Panc1 (cell line): ENCODE measurements around the gene IDH2. TPM values are rescaled to one million over a fixed set of nuclear protein-coding genes. Genes with fewer than 3 reads are reported as not detected.
"Not testable (repeated sequence)": the region's sequence is repeated elsewhere in the genome, so short reads cannot be mapped to it uniquely, and the experiment has no call there.

Experiments
- ATAC-seq: fragments of 200-7000 bp; cut with Tn5 transposase; 2 replicates; pipeline ENCODE4 v1.9.1; 2020; ENCODE audit warnings: mild to moderate bottlenecking, moderate library complexity
- BruUV-seq: library from RNA; stranded (reverse); fragments of 400-500 nt; replicated peaks from 2 replicates; lab custom pipeline; 2021; lab: Mats Ljungman, UMichigan
- CTCF ChIA-PET: fragments of 300-600 bp; sonication (Branson Sonifier 250); formaldehyde crosslinking; loops from one replicate; lab custom pipeline; 2022; ENCODE audit warnings: antibody characterized with exemption; lab: Charles Lee
- POLR2A ChIA-PET: fragments of 300-600 bp; sonication (Branson Sonifier 250); formaldehyde crosslinking; loops from one replicate; lab custom pipeline; 2022; ENCODE audit warnings: antibody characterized with exemption; lab: Charles Lee
- DNase-seq: peaks from one replicate; pipeline ENCODE4 v3.0.0-alpha.2; 2010; ENCODE audit warnings: low read depth, low spot score
- H3K27ac ChIP-seq: 2 replicates; pipeline ENCODE4 v1.5.1; 2011; ENCODE audit warnings: mild to moderate bottlenecking, low read length, inconsistent platforms
- H3K27me3 ChIP-seq: fragments of 200-500 bp; sonication (Bioruptor generic); 2 replicates; pipeline ENCODE4 v1.6.0; 2014; ENCODE audit warnings: low read length, inconsistent platforms; ENCODE audit not compliant: control insufficient read depth, insufficient read depth
- H3K36me3 ChIP-seq: fragments of 200-500 bp; sonication (Bioruptor generic); 2 replicates; pipeline ENCODE4 v1.5.1; 2014; ENCODE audit warnings: inconsistent platforms, mild to moderate bottlenecking, low read length, moderate library complexity; ENCODE audit not compliant: control insufficient read depth, insufficient read depth
- H3K4me1 ChIP-seq: 2 replicates; pipeline ENCODE4 v1.5.1; 2011; ENCODE audit warnings: inconsistent platforms, mild to moderate bottlenecking, low read length, moderate library complexity; ENCODE audit not compliant: control insufficient read depth, insufficient read depth
- H3K4me3 ChIP-seq, 2 experiments: 2 replicates each; pipeline ENCODE4 v1.5.1; 2011 to 2012; ENCODE audit warnings: low read depth in 2 of 2, low read length in 2 of 2, mild to moderate bottlenecking in 2 of 2, inconsistent platforms in 1 of 2, moderate library complexity in 1 of 2
- H3K9me3 ChIP-seq: fragments of 200-500 bp; sonication (Bioruptor generic); 2 replicates; pipeline ENCODE4 v1.5.1; 2014; ENCODE audit warnings: low read depth, mild to moderate bottlenecking, inconsistent platforms, low read length, moderate library complexity; ENCODE audit not compliant: control insufficient read depth, insufficient read depth
- POLR2AphosphoS5 ChIP-seq: IDR thresholded peaks from 2 replicates; pipeline ENCODE4 v1.6.1; 2012; ENCODE audit warnings: mild to moderate bottlenecking, low read depth, low read length, moderate library complexity
- SIN3A ChIP-seq: IDR thresholded peaks from 2 replicates; pipeline ENCODE4 v1.6.1; 2012; ENCODE audit warnings: low read depth, mild to moderate bottlenecking, low read length, moderate library complexity, borderline replicate concordance; ENCODE audit not compliant: insufficient read depth
- TCF7L2 ChIP-seq: IDR thresholded peaks from 2 replicates; pipeline ENCODE4 v1.6.1; 2011; ENCODE audit warnings: mild to moderate bottlenecking, low read depth, low read length, inconsistent platforms
- in situ Hi-C: cut with HindIII; loops from 2 replicates; pipeline ENCODE4 v1.10.0; 2016; ENCODE audit warnings: low sequenced_read_pairs, low pct_unique_long_range_greater_than_20kb
- intact Hi-C: fragments of 100-400 bp; cut with micrococcal nuclease; formaldehyde crosslinking; loops from one replicate; pipeline ENCODE4 v1.10.0; 2022; ENCODE audit not compliant: unreplicated experiment
- total RNA-seq: library from RNA; stranded (reverse); gene quantifications from one replicate; pipeline ENCODE4 v1.2.1, GENCODE V29; 2021; ENCODE audit not compliant: unreplicated experiment
- TF ChIP-seq, protein P1 (sequence below), 2 experiments: IDR thresholded peaks; 2 replicates each; pipeline ENCODE4 v1.6.1; 2011 to 2012; ENCODE audit warnings: low read depth in 2 of 2, control low read depth in 1 of 2, low read length in 1 of 2, mild to moderate bottlenecking in 1 of 2, moderate library complexity in 1 of 2; ENCODE audit not compliant: insufficient read depth in 1 of 2
- TF ChIP-seq, protein P2 (sequence below): fragments of 450-650 bp; IDR thresholded peaks from 2 replicates; pipeline ENCODE4 v1.5.1; 2017; ENCODE audit warnings: mild to moderate bottlenecking

IDH2 gene
- total RNA-seq, 1 experiment from 2014 or later, result 197 TPM

DNA sequence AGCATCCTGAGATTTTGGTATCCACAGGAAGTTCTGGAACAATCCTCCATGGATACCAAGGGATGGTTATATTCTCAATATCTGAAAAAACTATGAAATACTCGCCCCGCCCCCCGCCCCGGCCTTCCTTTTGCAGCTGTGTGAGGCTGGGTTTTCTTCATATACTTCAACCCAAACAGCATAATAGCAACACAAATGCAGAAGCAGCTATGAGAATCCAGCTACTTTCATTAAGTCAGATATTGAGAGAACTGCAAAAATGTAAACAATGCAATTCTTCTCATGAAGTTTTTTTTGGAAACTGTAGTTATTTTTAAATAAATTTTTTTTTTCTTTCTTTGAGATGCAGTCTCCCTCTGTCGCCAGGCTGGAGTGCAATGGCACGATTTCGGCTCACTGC lies 10.9 kb upstream of the IDH2 start:
- ChIA-PET CTCF (no interaction called here), POLR2A (no interaction called here)
- Histone ChIP-seq H3K27me3 (no peaks in the 10 kb centered on the region), H3K9me3 (peaks cover 2% of the 10 kb centered on the region; the same call in 1 of the 2 replicates), H3K4me1 (no peaks in the 10 kb centered on the region), H3K4me3 (no peak overlapping the region), H3K27ac (no peak overlapping the region), H3K36me3 (no peaks in the 10 kb centered on the region)
- ATAC-seq (no peak), DNase-seq (no peak)
- no TSS peak for BruUV-seq
- in situ Hi-C loops (no loop called here), intact Hi-C loops (no loop called here)
- TF ChIP-seq POLR2AphosphoS5 (no peak), SIN3A (no peak), TCF7L2 (no peak)
- TF ChIP-seq, protein P1, sequence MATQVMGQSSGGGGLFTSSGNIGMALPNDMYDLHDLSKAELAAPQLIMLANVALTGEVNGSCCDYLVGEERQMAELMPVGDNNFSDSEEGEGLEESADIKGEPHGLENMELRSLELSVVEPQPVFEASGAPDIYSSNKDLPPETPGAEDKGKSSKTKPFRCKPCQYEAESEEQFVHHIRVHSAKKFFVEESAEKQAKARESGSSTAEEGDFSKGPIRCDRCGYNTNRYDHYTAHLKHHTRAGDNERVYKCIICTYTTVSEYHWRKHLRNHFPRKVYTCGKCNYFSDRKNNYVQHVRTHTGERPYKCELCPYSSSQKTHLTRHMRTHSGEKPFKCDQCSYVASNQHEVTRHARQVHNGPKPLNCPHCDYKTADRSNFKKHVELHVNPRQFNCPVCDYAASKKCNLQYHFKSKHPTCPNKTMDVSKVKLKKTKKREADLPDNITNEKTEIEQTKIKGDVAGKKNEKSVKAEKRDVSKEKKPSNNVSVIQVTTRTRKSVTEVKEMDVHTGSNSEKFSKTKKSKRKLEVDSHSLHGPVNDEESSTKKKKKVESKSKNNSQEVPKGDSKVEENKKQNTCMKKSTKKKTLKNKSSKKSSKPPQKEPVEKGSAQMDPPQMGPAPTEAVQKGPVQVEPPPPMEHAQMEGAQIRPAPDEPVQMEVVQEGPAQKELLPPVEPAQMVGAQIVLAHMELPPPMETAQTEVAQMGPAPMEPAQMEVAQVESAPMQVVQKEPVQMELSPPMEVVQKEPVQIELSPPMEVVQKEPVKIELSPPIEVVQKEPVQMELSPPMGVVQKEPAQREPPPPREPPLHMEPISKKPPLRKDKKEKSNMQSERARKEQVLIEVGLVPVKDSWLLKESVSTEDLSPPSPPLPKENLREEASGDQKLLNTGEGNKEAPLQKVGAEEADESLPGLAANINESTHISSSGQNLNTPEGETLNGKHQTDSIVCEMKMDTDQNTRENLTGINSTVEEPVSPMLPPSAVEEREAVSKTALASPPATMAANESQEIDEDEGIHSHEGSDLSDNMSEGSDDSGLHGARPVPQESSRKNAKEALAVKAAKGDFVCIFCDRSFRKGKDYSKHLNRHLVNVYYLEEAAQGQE (IDR thresholded peaks at IDR 0.05; ENCODE audit: insufficient read depth in 1 of 2, low read depth in 2 of 2, low read length in 1 of 2), result no peak
- TF ChIP-seq, protein P2, sequence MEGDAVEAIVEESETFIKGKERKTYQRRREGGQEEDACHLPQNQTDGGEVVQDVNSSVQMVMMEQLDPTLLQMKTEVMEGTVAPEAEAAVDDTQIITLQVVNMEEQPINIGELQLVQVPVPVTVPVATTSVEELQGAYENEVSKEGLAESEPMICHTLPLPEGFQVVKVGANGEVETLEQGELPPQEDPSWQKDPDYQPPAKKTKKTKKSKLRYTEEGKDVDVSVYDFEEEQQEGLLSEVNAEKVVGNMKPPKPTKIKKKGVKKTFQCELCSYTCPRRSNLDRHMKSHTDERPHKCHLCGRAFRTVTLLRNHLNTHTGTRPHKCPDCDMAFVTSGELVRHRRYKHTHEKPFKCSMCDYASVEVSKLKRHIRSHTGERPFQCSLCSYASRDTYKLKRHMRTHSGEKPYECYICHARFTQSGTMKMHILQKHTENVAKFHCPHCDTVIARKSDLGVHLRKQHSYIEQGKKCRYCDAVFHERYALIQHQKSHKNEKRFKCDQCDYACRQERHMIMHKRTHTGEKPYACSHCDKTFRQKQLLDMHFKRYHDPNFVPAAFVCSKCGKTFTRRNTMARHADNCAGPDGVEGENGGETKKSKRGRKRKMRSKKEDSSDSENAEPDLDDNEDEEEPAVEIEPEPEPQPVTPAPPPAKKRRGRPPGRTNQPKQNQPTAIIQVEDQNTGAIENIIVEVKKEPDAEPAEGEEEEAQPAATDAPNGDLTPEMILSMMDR, result no peak

DNA sequence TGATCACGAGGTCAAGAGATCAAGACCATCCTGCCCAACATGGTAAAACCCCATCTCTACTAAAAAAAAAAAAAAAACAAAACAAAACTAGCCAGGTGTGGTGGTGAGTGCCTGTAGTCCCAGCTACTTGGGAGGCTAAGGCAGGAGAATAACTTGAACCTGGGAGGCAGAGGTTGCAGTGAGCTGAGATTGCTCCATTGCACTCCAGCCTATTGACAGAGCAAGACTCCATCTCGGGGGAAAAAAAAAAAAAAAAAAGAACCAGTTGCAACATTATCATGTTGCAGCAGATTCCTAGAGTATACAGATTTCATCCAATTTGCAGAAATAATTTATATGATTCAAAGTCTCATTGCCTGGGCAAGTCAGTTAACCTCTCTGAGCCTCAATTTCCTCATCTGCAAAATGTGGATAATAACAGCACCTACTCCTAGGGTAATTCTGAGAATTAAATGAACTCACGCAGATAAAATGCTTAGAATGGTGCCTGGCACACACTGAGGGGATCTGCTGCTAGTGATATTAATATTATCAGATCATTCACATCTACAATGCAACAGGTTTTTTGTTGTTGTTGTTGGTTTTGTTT lies 7.0 kb upstream of the IDH2 start:
- POLR2A ChIA-PET, H3K9me3 ChIP-seq, H3K36me3 ChIP-seq, ATAC-seq, H3K27me3 ChIP-seq, DNase-seq, BruUV-seq, in situ Hi-C loops, CTCF ChIA-PET, H3K27ac ChIP-seq, intact Hi-C loops, H3K4me3 ChIP-seq: not testable (repeated sequence)
- peaks cover 20% of the 10 kb centered on the region for H3K4me1 ChIP-seq

DNA sequence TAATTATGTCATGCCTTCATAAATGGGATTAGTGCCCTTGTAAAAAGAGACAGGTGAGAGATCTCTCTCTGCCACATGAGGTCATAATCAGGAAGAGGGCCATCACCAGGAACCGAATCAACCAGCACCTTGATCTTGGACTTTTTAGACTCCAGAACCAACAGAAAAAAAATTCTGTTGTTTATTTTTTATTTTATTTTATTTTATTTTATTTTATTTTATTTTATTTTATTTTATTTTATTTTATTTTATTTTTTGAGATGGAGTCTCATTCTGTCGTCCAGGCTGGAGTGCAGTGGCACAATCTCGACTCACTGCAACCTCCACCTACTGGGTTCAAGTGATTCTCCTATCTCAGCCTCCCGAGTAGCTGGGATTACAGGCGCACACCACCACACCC lies 5.8 kb upstream of the IDH2 start:
- H3K36me3 ChIP-seq, DNase-seq, BruUV-seq, H3K4me3 ChIP-seq, H3K9me3 ChIP-seq, in situ Hi-C loops, H3K27me3 ChIP-seq, CTCF ChIA-PET, ATAC-seq, POLR2A ChIA-PET, H3K27ac ChIP-seq, intact Hi-C loops: not testable (repeated sequence)
- peaks cover 29% of the 10 kb centered on the region for H3K4me1 ChIP-seq
